GM23248 (cell line): ENCODE measurements around the gene PIGN.

Experiments used
- EZH2 ChIP-seq: fragments of 200-600 bp; sonication (generic); IDR thresholded peaks from 2 replicates; pipeline ENCODE4 v1.6.1; 2018; ENCODE audit warnings: antibody characterized with exemption, mild to moderate bottlenecking; ENCODE audit not compliant: insufficient read depth, poor library complexity, severe bottlenecking
- EZH2phosphoT487 ChIP-seq: fragments of 200-600 bp; sonication (generic); IDR thresholded peaks from 2 replicates; pipeline ENCODE4 v1.6.1; 2018; ENCODE audit warnings: antibody characterized with exemption, moderate library complexity, mild to moderate bottlenecking, low read depth; ENCODE audit not compliant: insufficient read depth

GRCh38 chr18:62105376-62105775 lies 81.5 kb downstream of the PIGN start:
- TF ChIP-seq EZH2phosphoT487 (no peak), EZH2 (no peak)
